Heart right ventricle (tissue), 16 donors: Measurements from ENCODE around the gene IYD. TPM values are rescaled to one million over a fixed set of nuclear protein-coding genes. Genes with fewer than 3 reads are reported as not detected.
A peak's percentile ranks its signal among the peaks of the same experiment; 100 is the strongest.

Experiments
- ATAC-seq, 8 donors: fragments of 200-7000 bp; cut with Tn5 transposase; one replicate each; pipeline ENCODE4 v1.9.1; 2020; ENCODE audit warnings: mild to moderate bottlenecking in 8 of 8, moderate library complexity in 8 of 8, moderate number of reproducible peaks in 1 of 8
- DNase-seq, 2 donors: peaks; one replicate each; pipeline ENCODE4 v3.0.0-alpha.2; 2020
- H3K27ac ChIP-seq, 10 donors: fragments of 200-600 bp; sonication (generic) in 2 of 10; one replicate each; pipeline versions ENCODE4 v1.5.0 to v1.8.0; 2020 to 2022; ENCODE audit warnings: mild to moderate bottlenecking in 3 of 10
- H3K27me3 ChIP-seq, 7 donors: fragments of 200-600 bp; one replicate each; pipeline ENCODE4 v1.8.0; 2021 to 2022; ENCODE audit warnings: mild to moderate bottlenecking in 2 of 7
- H3K36me3 ChIP-seq, 9 donors: fragments of 200-600 bp; sonication (generic) in 1 of 9; one replicate each; pipeline versions ENCODE4 v1.5.0 to v1.8.0; 2020 to 2022; ENCODE audit warnings: mild to moderate bottlenecking in 2 of 9
- H3K4me1 ChIP-seq, 9 donors: fragments of 200-600 bp; sonication (generic) in 1 of 9; one replicate each; pipeline versions ENCODE4 v1.5.0 to v1.8.0; 2020 to 2022; ENCODE audit warnings: mild to moderate bottlenecking in 4 of 9
- H3K4me3 ChIP-seq, 10 donors: fragments of 200-600 bp; sonication (generic) in 2 of 10; one replicate each; pipeline versions ENCODE4 v1.5.0 to v1.8.0; 2020 to 2022; ENCODE audit warnings: mild to moderate bottlenecking in 7 of 10, moderate library complexity in 2 of 10
- H3K9me3 ChIP-seq, 11 donors: fragments of 200-600 bp in 10 of 11; sonication (generic) in 2 of 11; one replicate each; pipeline versions ENCODE4 v1.5.0 to v1.8.0; 2013 to 2022; ENCODE audit warnings: mild to moderate bottlenecking in 2 of 11, control low read depth in 1 of 11, moderate library complexity in 1 of 11
- WGBS, 2 donors: extraction: QIAGEN DNeasy Blood & Tissue Kit; methylation state at CpG; one replicate each; pipeline ENCODE4 v1.1.7; 2013; ENCODE audit warnings: inconsistent platforms in 1 of 2; 5-methylcytosine and 5-hydroxymethylcytosine counted together
- intact Hi-C, 10 donors: fragments of 100-400 bp; cut with DNase I; formaldehyde crosslinking; loops; one replicate each; pipeline versions ENCODE4 v1.11.1 to v1.14.2; 2022
- polyA plus RNA-seq, 2 donors: library from polyadenylated mRNA; stranded (reverse); fragments of 200-250 nt; gene quantifications; one replicate each; pipeline ENCODE4 v1.2.3, GENCODE V29; 2013
- total RNA-seq, 10 donors: library from RNA; stranded (reverse); fragmentation: NEBNext Ultra II Directional in 3 of 10; extraction: Animal tissue kit (Norgen Biotek cat#: 25700) in 3 of 10; gene quantifications; one replicate each; pipeline versions ENCODE4 v1.2.1 to v1.2.4, GENCODE V29; 2021 to 2023
- TF ChIP-seq, protein P1 (sequence below), 9 donors: fragments of 200-600 bp; sonication (generic) in 2 of 9; IDR thresholded peaks; one replicate each; pipeline versions ENCODE4 v1.5.0 to v1.8.0; 2021 to 2022; ENCODE audit warnings: antibody characterized with exemption in 9 of 9, mild to moderate bottlenecking in 5 of 9, moderate library complexity in 1 of 9
- donor health status: Arrhythmogenic right ventricular cardiomyopathy.
- donor health status: ischemic (EF 13 %, LVEDD 7.1; RV severe dilation, severe dysfunction).
- donor health status: healthy with polysubstance abuse.
- donor health status: DM: no; HTN: yes; CAD: no.
- donor health status: DM: no; HTN: no; CAD: no.
- donor health status: ischemic (EF 25% LVEDD 6.9; RV normal size, moderate dysfunction).
- donor health status: ischemic (EF 25% LVEDD 5.7; RV mildly dilated, moderate dysfunction).
- donor health status: healthy.
- donor health status: DM: yes; HTN: yes; CAD: no.
- donor health status: Ischemic cardiomyopathy.
- donor health status: ischemic (EF 35%, LVEDD 5.7; RV mildly dilated, moderate dysfunction).
- donor health status: nonischemic (EF 11% LVEDD 7.7; RV severe dilation, severe dysfunction).
- donor health status: DM: yes; HTN: yes; CAD: no.
- donor health status: PGD.
- donor health status: ischemic (EF 29% LVEDD 5.4; RV normal size, mild dysfunction).
- donor health status: nonischemic (EF 23%, LVEDD 6.1; RV moderate dilation, normal function).

Gene IYD
- total and polyA plus RNA-seq, 12 donors: not detected

DNA sequence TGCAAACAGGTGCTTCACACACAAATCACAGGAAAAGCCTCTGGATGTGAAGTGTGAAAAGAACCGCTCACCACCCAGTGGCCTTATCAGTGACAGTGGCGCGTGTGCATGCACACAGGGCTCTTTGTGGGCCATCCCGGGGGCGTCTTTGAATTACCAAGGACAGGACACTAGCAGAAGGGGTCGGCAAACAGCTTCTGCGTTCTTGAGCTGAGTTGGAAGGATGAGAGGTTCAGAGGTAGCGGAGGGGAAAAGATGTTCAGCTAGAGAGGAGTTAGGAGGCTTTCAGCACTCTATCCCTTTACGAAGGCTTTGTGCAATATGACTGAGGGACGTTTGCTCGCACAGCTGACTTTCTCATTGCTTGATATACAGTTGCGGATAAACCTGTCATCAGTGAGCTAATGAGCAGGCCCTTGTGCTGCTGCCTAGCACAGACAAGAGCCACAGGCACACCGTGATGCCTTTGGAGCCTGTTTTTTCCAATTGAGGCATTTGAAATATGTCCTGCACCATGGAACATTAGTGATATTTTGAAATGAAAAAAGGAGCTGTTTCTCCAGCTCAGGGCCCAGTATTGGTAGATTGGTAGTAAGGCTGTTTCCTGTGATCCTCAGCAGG lies 83.1 kb downstream of the IYD start:
- peak overlapping the region; percentile 65 to 92 (median 78) for H3K27ac ChIP-seq
- H3K9me3 ChIP-seq: no peaks in the 10 kb centered on the region
- intact Hi-C loops: loop anchor here in 1 of 10 donors (2.0 to 5.0 kb wide), 2 partner anchors 130 to 231 kb away; no protein-coding TSS in a partner anchor
- DNase-seq: no peak
- no peak for ATAC-seq
- no peaks in the 10 kb centered on the region for H3K36me3 ChIP-seq
- H3K4me3 ChIP-seq: no peak overlapping the region
- no peaks in the 10 kb centered on the region for H3K27me3 ChIP-seq
- peaks cover 0 to 25% (median 8%) of the 10 kb centered on the region in 9 donors for H3K4me1 ChIP-seq
- TF ChIP-seq, protein P1, sequence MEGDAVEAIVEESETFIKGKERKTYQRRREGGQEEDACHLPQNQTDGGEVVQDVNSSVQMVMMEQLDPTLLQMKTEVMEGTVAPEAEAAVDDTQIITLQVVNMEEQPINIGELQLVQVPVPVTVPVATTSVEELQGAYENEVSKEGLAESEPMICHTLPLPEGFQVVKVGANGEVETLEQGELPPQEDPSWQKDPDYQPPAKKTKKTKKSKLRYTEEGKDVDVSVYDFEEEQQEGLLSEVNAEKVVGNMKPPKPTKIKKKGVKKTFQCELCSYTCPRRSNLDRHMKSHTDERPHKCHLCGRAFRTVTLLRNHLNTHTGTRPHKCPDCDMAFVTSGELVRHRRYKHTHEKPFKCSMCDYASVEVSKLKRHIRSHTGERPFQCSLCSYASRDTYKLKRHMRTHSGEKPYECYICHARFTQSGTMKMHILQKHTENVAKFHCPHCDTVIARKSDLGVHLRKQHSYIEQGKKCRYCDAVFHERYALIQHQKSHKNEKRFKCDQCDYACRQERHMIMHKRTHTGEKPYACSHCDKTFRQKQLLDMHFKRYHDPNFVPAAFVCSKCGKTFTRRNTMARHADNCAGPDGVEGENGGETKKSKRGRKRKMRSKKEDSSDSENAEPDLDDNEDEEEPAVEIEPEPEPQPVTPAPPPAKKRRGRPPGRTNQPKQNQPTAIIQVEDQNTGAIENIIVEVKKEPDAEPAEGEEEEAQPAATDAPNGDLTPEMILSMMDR (IDR thresholded peaks at IDR 0.05): no peak
- 60 to 63% methylated on average over 13 of the region's 13 CpGs for WGBS, 2 donors

DNA sequence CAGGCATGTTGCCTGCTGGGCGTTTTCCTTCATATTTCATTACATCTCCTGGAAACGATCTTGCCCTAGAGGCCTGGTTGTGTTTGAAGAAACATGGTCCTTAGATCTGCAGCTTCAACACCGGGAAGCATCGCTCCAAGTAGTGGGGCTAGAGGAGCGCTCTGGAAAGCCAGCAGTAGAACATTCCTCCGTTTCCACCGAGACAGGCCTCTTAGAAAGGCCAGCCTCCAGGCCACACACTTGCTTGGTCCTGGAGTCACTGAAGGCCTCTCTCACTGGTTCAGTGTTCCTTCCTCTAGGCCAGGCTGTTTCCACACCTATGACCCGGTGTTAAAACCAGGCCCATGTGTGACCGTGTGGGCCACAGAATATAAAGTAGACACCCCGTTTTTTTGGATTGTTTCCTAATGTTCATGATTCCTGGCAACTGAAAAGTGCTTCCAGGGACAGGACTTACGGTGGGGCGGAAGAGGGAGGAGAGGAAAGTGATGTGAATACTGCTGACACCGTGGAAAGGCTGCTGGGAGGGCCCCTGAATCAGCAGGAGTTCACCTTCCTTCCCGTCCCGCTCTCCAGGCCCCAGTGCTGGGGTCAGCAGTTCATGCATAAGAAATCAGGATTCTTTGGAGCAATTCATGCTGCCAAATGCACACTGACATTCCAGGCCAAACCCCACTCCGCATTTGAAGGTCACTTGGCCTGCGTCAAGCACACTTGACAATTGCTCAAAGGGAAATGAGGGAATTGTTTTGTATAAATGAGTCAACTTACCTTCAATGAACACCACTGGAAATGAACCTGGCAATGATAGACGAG lies 83.8 kb downstream of the IYD start:
- ATAC-seq (peak; percentile 85 to 97 (median 94)), DNase-seq (peak; percentile 34 to 81)
- intact Hi-C loops: loop anchor here in 1 of 10 donors (2.0 to 5.0 kb wide), 2 partner anchors 130 to 230 kb away; no protein-coding TSS in a partner anchor
- Histone ChIP-seq H3K9me3 (no peaks in the 10 kb centered on the region), H3K4me1 (peaks cover 0 to 25% (median 8%) of the 10 kb centered on the region in 9 donors), H3K36me3 (no peaks in the 10 kb centered on the region), H3K27ac (peak overlapping the region; percentile 65 to 92 (median 78)), H3K4me3 (no peak overlapping the region), H3K27me3 (no peaks in the 10 kb centered on the region)
- TF ChIP-seq, protein P1 (IDR thresholded peaks at IDR 0.05): no peak
- WGBS, 2 donors: 61 to 66% methylated on average over 18 of the region's 18 CpGs

DNA sequence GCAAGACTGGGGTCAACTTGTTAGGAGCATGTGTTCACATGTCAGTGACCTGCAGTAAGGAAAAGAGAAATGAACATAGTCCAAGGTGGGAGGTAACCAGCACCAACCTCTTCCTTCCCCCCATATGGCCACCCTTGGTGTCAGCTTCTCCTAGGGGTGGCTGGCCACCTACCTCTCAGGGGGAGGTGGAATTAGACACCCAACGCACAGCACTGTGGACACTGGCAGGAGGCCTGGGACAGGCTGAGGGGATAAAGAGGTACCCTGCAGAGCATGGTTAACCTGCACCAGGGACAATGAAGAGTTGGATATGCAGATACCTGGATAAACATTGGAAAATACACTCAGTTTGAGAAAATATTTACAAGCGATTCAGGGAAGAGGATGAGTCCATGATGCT lies 84.5 kb downstream of the IYD start:
- H3K9me3 ChIP-seq: no peaks in the 10 kb centered on the region
- no peak for DNase-seq
- peaks cover 0 to 25% (median 8%) of the 10 kb centered on the region in 9 donors for H3K4me1 ChIP-seq
- 95 to 96% methylated on average over 2 of the region's 2 CpGs for WGBS, 2 donors
- TF ChIP-seq, protein P1 (IDR thresholded peaks at IDR 0.05): no peak
- intact Hi-C loops: loop anchor here in 1 of 10 donors (2.0 to 5.0 kb wide), 2 partner anchors 129 to 229 kb away; no protein-coding TSS in a partner anchor
- H3K27ac ChIP-seq: peak overlapping the region; percentile 27 to 92 (median 67)
- H3K27me3 ChIP-seq: no peaks in the 10 kb centered on the region
- peak in 1 of 8 donors; percentile 17 for ATAC-seq
- no peaks in the 10 kb centered on the region for H3K36me3 ChIP-seq
- H3K4me3 ChIP-seq: no peak overlapping the region

Other genes with a start within 250 kb of the IYD start
- 100 to 1,000 TPM in 4 of 10 donors, 10 to 100 TPM in 6; 75.9 to 145 (median 95.6) TPM for gene PPP1R14C, start 226.0 kb upstream of the IYD start, total RNA-seq
- gene PPP1R14C, start 226.0 kb upstream of the IYD start, polyA plus RNA-seq: 10 to 100 TPM; 22.6 to 41.9 TPM
- gene PLEKHG1, start 230.9 kb downstream of the IYD start, total RNA-seq: 10 to 100 TPM in 5 of 10 donors, 1 to 10 TPM in 5; 7.6 to 22.2 (median 9.6) TPM
- 1 to 10 TPM; 2.6 to 3.2 TPM for gene PLEKHG1, start 230.9 kb downstream of the IYD start, polyA plus RNA-seq